H9 (cell line): ENCODE data around the gene ANKRD52. TPM values are rescaled to one million over a fixed set of nuclear protein-coding genes. Genes with fewer than 3 reads are reported as not detected.
A peak's percentile ranks its signal among the peaks of the same experiment; 100 is the strongest.

Source experiments
- DNase-seq: peaks from one replicate; pipeline ENCODE4 v3.0.0-alpha.2; 2017
- H2AFZ ChIP-seq: one replicate; pipeline ENCODE4 v1.6.1; 2013; ENCODE audit warnings: mild to moderate bottlenecking, low read length, control low read depth, moderate library complexity
- H2AK5ac ChIP-seq: 2 replicates; pipeline ENCODE4 v1.6.1; 2013; ENCODE audit warnings: low read length, control low read depth, mixed read lengths; ENCODE audit not compliant: insufficient read length
- H2BK120ac ChIP-seq: one replicate; pipeline ENCODE4 v1.6.1; 2013; ENCODE audit warnings: low read depth, mild to moderate bottlenecking, low read length, control low read depth, inconsistent platforms; ENCODE audit not compliant: poor library complexity, severe bottlenecking
- H2BK12ac ChIP-seq: 2 replicates; pipeline ENCODE4 v1.6.1; 2013; ENCODE audit warnings: low read length, control low read depth, mixed read lengths, low read depth; ENCODE audit not compliant: insufficient read length
- H2BK15ac ChIP-seq: 2 replicates; pipeline ENCODE4 v1.6.1; 2013; ENCODE audit warnings: low read depth, low read length, control low read depth
- H2BK20ac ChIP-seq: one replicate; pipeline ENCODE4 v1.6.1; 2013; ENCODE audit warnings: low read depth, mild to moderate bottlenecking, low read length, control low read depth, inconsistent platforms; ENCODE audit not compliant: poor library complexity, severe bottlenecking
- H2BK5ac ChIP-seq: 2 replicates; pipeline ENCODE4 v1.6.1; 2013; ENCODE audit warnings: low read length, control low read depth, mixed read lengths; ENCODE audit not compliant: insufficient read length
- H3K14ac ChIP-seq: 2 replicates; pipeline ENCODE4 v1.6.1; 2013; ENCODE audit warnings: low read length, control low read depth; ENCODE audit not compliant: insufficient read depth
- H3K18ac ChIP-seq: 2 replicates; pipeline ENCODE4 v1.6.1; 2013; ENCODE audit warnings: low read depth, mild to moderate bottlenecking, mixed read lengths, low read length, control low read depth; ENCODE audit not compliant: insufficient read length
- H3K23ac ChIP-seq: 2 replicates; pipeline ENCODE4 v1.6.1; 2013; ENCODE audit warnings: low read length, control low read depth, mixed read lengths, low read depth; ENCODE audit not compliant: insufficient read length
- H3K23me2 ChIP-seq: 2 replicates; pipeline ENCODE4 v1.6.1; 2013; ENCODE audit warnings: low read depth, mild to moderate bottlenecking, mixed read lengths, low read length, control low read depth; ENCODE audit not compliant: insufficient read length, poor library complexity, severe bottlenecking
- H3K27ac ChIP-seq: 2 replicates; pipeline ENCODE4 v1.5.1; 2013; ENCODE audit warnings: low read length, control low read depth, mixed read lengths, low read depth; ENCODE audit not compliant: insufficient read length
- H3K27me3 ChIP-seq: 2 replicates; pipeline ENCODE4 v1.6.1; 2013; ENCODE audit warnings: low read length, control low read depth, inconsistent platforms; ENCODE audit not compliant: insufficient read depth
- H3K4ac ChIP-seq: 2 replicates; pipeline ENCODE4 v1.6.1; 2013; ENCODE audit warnings: low read depth, mild to moderate bottlenecking, control low read depth, inconsistent platforms, low read length, moderate library complexity
- H3K4me1 ChIP-seq: 2 replicates; pipeline ENCODE4 v1.6.1; 2013; ENCODE audit warnings: low read length, control low read depth, inconsistent platforms; ENCODE audit not compliant: insufficient read depth
- H3K4me2 ChIP-seq: 2 replicates; pipeline ENCODE4 v1.6.1; 2013; ENCODE audit warnings: low read length, control low read depth, mixed read lengths; ENCODE audit not compliant: insufficient read length, insufficient read depth
- H3K56ac ChIP-seq: 2 replicates; pipeline ENCODE4 v1.6.1; 2013; ENCODE audit warnings: low read depth, mild to moderate bottlenecking, mixed read lengths, low read length, control low read depth; ENCODE audit not compliant: insufficient read length
- H3K79me1 ChIP-seq: 2 replicates; pipeline ENCODE4 v1.6.1; 2013; ENCODE audit warnings: low read depth, mild to moderate bottlenecking, moderate library complexity, low read length, control low read depth, inconsistent platforms; ENCODE audit not compliant: insufficient read depth, poor library complexity, severe bottlenecking
- H3K79me2 ChIP-seq: 2 replicates; pipeline ENCODE4 v1.6.1; 2013; ENCODE audit warnings: low read length, control low read depth, inconsistent platforms; ENCODE audit not compliant: insufficient read depth
- H3K9ac ChIP-seq: 2 replicates; pipeline ENCODE4 v1.6.1; 2013; ENCODE audit warnings: low read length, control low read depth, mixed read lengths; ENCODE audit not compliant: insufficient read length; ENCODE audit errors: extremely low read depth
- H3K9me3 ChIP-seq: one replicate; pipeline ENCODE4 v1.6.1; 2013; ENCODE audit warnings: low read depth, low read length, inconsistent platforms; ENCODE audit not compliant: control insufficient read depth
- H3T11ph ChIP-seq: one replicate; pipeline ENCODE4 v1.6.1; 2013; ENCODE audit warnings: mild to moderate bottlenecking, low read length, control low read depth, inconsistent platforms
- H4K20me1 ChIP-seq: one replicate; pipeline ENCODE4 v1.6.1; 2013; ENCODE audit not compliant: control insufficient read depth, insufficient read length, insufficient read depth
- H4K5ac ChIP-seq: 2 replicates; pipeline ENCODE4 v1.6.1; 2013; ENCODE audit warnings: low read depth, mild to moderate bottlenecking, mixed read lengths, low read length, control low read depth; ENCODE audit not compliant: insufficient read length
- H4K8ac ChIP-seq: replicated peaks from 2 replicates; pipeline ENCODE4 v1.6.1; 2013; ENCODE audit warnings: low read length, control low read depth, mixed read lengths, low read depth; ENCODE audit not compliant: insufficient read length
- H4K91ac ChIP-seq: 2 replicates; pipeline ENCODE4 v1.6.1; 2013; ENCODE audit warnings: low read depth, mild to moderate bottlenecking, moderate library complexity, mixed read lengths, low read length, control low read depth; ENCODE audit not compliant: insufficient read length
- H3K27ac Mint-ChIP-seq, 3 experiments: 2 replicates in 2 of 3; 3 replicates in 1 of 3; pipeline ENCODE4 v1.8.0; 2020 to 2021; ENCODE audit warnings: mixed read lengths in 3 of 3, mild to moderate bottlenecking in 1 of 3, moderate library complexity in 1 of 3
- H3K27me3 Mint-ChIP-seq: 2 replicates; pipeline ENCODE4 v1.8.0; 2021; ENCODE audit warnings: low read depth, mild to moderate bottlenecking, moderate library complexity, mixed read lengths
- H3K36me3 Mint-ChIP-seq, 3 experiments: 2 replicates in 2 of 3; 3 replicates in 1 of 3; pipeline ENCODE4 v1.8.0; 2020 to 2021; ENCODE audit warnings: low read depth in 3 of 3, mixed read lengths in 3 of 3; ENCODE audit not compliant: insufficient read depth in 1 of 3
- H3K4me1 Mint-ChIP-seq, 2 experiments: 2 replicates each; pipeline ENCODE4 v1.8.0; 2020; ENCODE audit warnings: mixed read lengths in 2 of 2
- H3K4me3 Mint-ChIP-seq, 2 experiments: 2 replicates in 1 of 2; 3 replicates in 1 of 2; pipeline ENCODE4 v1.8.0; 2020 to 2021; ENCODE audit warnings: mild to moderate bottlenecking in 2 of 2, mixed read lengths in 2 of 2, moderate library complexity in 1 of 2
- H3K9me3 Mint-ChIP-seq, 2 experiments: 2 replicates in 1 of 2; 3 replicates in 1 of 2; pipeline ENCODE4 v1.8.0; 2020; ENCODE audit warnings: mild to moderate bottlenecking in 2 of 2, mixed read lengths in 2 of 2, moderate library complexity in 1 of 2
- CTCF ChIP-seq: fragments of 200-600 bp; sonication (generic); conservative IDR thresholded peaks from 3 replicates; pipeline ENCODE4 v1.8.0; 2021; ENCODE audit warnings: antibody characterized with exemption, mild to moderate bottlenecking
- WGBS: extraction: QIAGEN DNeasy Blood & Tissue Kit; methylation state at CpG from one replicate; pipeline ENCODE4 v1.1.7; 2013; ENCODE audit warnings: missing lambda C conversion rate, low lambda C conversion rate, mixed read lengths; ENCODE audit not compliant: insufficient read length; ENCODE audit errors: extremely low coverage; 5-methylcytosine and 5-hydroxymethylcytosine counted together
- total RNA-seq: library from RNA; stranded (reverse); gene quantifications from 2 replicates; pipeline ENCODE4 v1.2.1, GENCODE V29; 2021

ANKRD52 gene
- total RNA-seq, 1 experiment from 2014 or later: 33.4 TPM

- Mint-ChIP-seq H3K4me1 (no peaks in the 10 kb centered on the region), H3K4me3 (no peak overlapping the region), H3K27me3 (no peaks in the 10 kb centered on the region), H3K9me3 (no peaks in the 10 kb centered on the region), H3K36me3 (peaks cover 36 to 89% (median 58%) of the 10 kb centered on the region in 3 experiments), H3K27ac (0 out of 7 replicates have a peak overlapping the region, but pooled peaks of 1 of the 3 experiments have one; percentile 6)
- Histone ChIP-seq H3K56ac (no peak overlapping the region), H3K18ac (no peak overlapping the region), H2BK5ac (no peak overlapping the region), H3K79me1 (no peaks in the 10 kb centered on the region), H4K20me1 (no peaks in the 10 kb centered on the region), H4K5ac (no peak overlapping the region), H2BK20ac (no peak overlapping the region), H3K14ac (no peak overlapping the region), H2AK5ac (no peak overlapping the region), H2BK15ac (no peak overlapping the region), H3K4ac (no peak overlapping the region), H3K9me3 (no peaks in the 10 kb centered on the region), H3K4me2 (no peak overlapping the region), H3K23me2 (no peaks in the 10 kb centered on the region), H3K9ac (no peak overlapping the region), H3K4me1 (no peaks in the 10 kb centered on the region), H2BK12ac (no peak overlapping the region), H3K23ac (no peak overlapping the region), H3K79me2 (no peaks in the 10 kb centered on the region), H2BK120ac (no peak overlapping the region), H4K8ac (no peak overlapping the region), H3T11ph (no peak overlapping the region), H3K27ac (no peak overlapping the region), H3K27me3 (no peaks in the 10 kb centered on the region), H2AFZ (no peak overlapping the region), H4K91ac (no peak overlapping the region)
- WGBS: no CpG with 5 or more reads among the region's 3 CpGs
- TF ChIP-seq CTCF: no peak
- DNase-seq: no peak
Measured at GRCh38 chr12:56278905-56279304, 20.7 kb upstream of the ANKRD52 start.
